Heart right ventricle (tissue), 16 donors: ENCODE data around the gene CIDEA. TPM values are rescaled to one million over a fixed set of nuclear protein-coding genes. Genes with fewer than 3 reads are reported as not detected.
"Not testable (repeated sequence)": the region's sequence is repeated elsewhere in the genome, so short reads cannot be mapped to it uniquely, and the experiment has no call there.

Source experiments
- ATAC-seq, 8 donors: fragments of 200-7000 bp; cut with Tn5 transposase; one replicate each; pipeline ENCODE4 v1.9.1; 2020; ENCODE audit warnings: mild to moderate bottlenecking in 8 of 8, moderate library complexity in 8 of 8, moderate number of reproducible peaks in 1 of 8
- DNase-seq, 2 donors: peaks; one replicate each; pipeline ENCODE4 v3.0.0-alpha.2; 2020
- H3K27ac ChIP-seq, 10 donors: fragments of 200-600 bp; sonication (generic) in 2 of 10; one replicate each; pipeline versions ENCODE4 v1.5.0 to v1.8.0; 2020 to 2022; ENCODE audit warnings: mild to moderate bottlenecking in 3 of 10
- H3K27me3 ChIP-seq, 7 donors: fragments of 200-600 bp; one replicate each; pipeline ENCODE4 v1.8.0; 2021 to 2022; ENCODE audit warnings: mild to moderate bottlenecking in 2 of 7
- H3K36me3 ChIP-seq, 9 donors: fragments of 200-600 bp; sonication (generic) in 1 of 9; one replicate each; pipeline versions ENCODE4 v1.5.0 to v1.8.0; 2020 to 2022; ENCODE audit warnings: mild to moderate bottlenecking in 2 of 9
- H3K4me1 ChIP-seq, 9 donors: fragments of 200-600 bp; sonication (generic) in 1 of 9; one replicate each; pipeline versions ENCODE4 v1.5.0 to v1.8.0; 2020 to 2022; ENCODE audit warnings: mild to moderate bottlenecking in 4 of 9
- H3K4me3 ChIP-seq, 10 donors: fragments of 200-600 bp; sonication (generic) in 2 of 10; one replicate each; pipeline versions ENCODE4 v1.5.0 to v1.8.0; 2020 to 2022; ENCODE audit warnings: mild to moderate bottlenecking in 7 of 10, moderate library complexity in 2 of 10
- H3K9me3 ChIP-seq, 11 donors: fragments of 200-600 bp in 10 of 11; sonication (generic) in 2 of 11; one replicate each; pipeline versions ENCODE4 v1.5.0 to v1.8.0; 2013 to 2022; ENCODE audit warnings: mild to moderate bottlenecking in 2 of 11, control low read depth in 1 of 11, moderate library complexity in 1 of 11
- CTCF ChIP-seq, 9 donors: fragments of 200-600 bp; sonication (generic) in 2 of 9; IDR thresholded peaks; one replicate each; pipeline versions ENCODE4 v1.5.0 to v1.8.0; 2021 to 2022; ENCODE audit warnings: antibody characterized with exemption in 9 of 9, mild to moderate bottlenecking in 5 of 9, moderate library complexity in 1 of 9
- WGBS, 2 donors: extraction: QIAGEN DNeasy Blood & Tissue Kit; methylation state at CpG; one replicate each; pipeline ENCODE4 v1.1.7; 2013; ENCODE audit warnings: inconsistent platforms in 1 of 2; 5-methylcytosine and 5-hydroxymethylcytosine counted together
- intact Hi-C, 10 donors: fragments of 100-400 bp; cut with DNase I; formaldehyde crosslinking; loops; one replicate each; pipeline versions ENCODE4 v1.11.1 to v1.14.2; 2022
- polyA plus RNA-seq, 2 donors: library from polyadenylated mRNA; stranded (reverse); fragments of 200-250 nt; gene quantifications; one replicate each; pipeline ENCODE4 v1.2.3, GENCODE V29; 2013
- total RNA-seq, 10 donors: library from RNA; stranded (reverse); fragmentation: NEBNext Ultra II Directional in 3 of 10; extraction: Animal tissue kit (Norgen Biotek cat#: 25700) in 3 of 10; gene quantifications; one replicate each; pipeline versions ENCODE4 v1.2.1 to v1.2.4, GENCODE V29; 2021 to 2023
- donor health status: Arrhythmogenic right ventricular cardiomyopathy.
- donor health status: ischemic (EF 13 %, LVEDD 7.1; RV severe dilation, severe dysfunction).
- donor health status: healthy with polysubstance abuse.
- donor health status: DM: no; HTN: yes; CAD: no.
- donor health status: DM: no; HTN: no; CAD: no.
- donor health status: ischemic (EF 25% LVEDD 6.9; RV normal size, moderate dysfunction).
- donor health status: ischemic (EF 25% LVEDD 5.7; RV mildly dilated, moderate dysfunction).
- donor health status: healthy.
- donor health status: DM: yes; HTN: yes; CAD: no.
- donor health status: Ischemic cardiomyopathy.
- donor health status: ischemic (EF 35%, LVEDD 5.7; RV mildly dilated, moderate dysfunction).
- donor health status: nonischemic (EF 11% LVEDD 7.7; RV severe dilation, severe dysfunction).
- donor health status: DM: yes; HTN: yes; CAD: no.
- donor health status: PGD.
- donor health status: ischemic (EF 29% LVEDD 5.4; RV normal size, mild dysfunction).
- donor health status: nonischemic (EF 23%, LVEDD 6.1; RV moderate dilation, normal function).

The CIDEA gene
- total and polyA plus RNA-seq, 12 donors: 0.37 to 6.8 (median 1.4) TPM; not detected in 2

DNA sequence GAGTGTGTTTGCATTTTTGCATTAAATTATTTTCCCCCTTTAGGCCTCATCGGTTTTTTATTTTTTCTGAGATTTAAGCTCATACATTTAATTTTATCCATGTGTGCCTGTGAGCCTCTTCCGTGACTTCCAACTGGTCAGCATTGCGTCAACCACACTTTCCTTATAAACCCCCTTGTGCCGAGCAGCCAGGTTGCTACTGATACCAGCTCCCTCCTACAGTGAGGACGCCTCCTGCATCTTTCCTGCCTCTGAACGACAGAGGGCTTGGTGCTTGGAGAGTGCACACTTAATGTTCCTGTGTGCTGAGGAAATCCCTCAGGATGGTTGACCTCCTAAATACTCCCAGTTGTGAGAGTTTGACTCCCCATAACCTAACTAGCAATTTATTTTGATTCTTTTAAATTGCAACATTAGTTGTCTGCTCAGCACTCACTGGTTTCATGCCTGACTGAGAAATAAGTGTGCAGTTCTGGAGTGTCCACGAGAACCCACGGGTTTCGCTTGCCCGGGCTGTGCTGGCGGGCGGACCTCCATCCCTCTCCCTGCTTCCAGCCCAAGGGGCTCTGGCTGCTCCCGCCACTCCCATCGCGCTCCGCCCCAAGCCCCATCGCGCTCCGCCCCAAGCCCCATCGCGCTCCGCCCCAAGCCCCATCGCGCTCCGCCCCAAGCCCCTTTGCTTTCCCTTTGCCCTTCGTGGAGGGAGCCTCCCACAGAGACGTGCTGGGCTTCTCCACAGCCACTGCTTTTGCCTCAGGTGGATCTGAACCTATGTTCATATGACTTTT is 26.6 kb upstream of the CIDEA start:
- H3K36me3 ChIP-seq, DNase-seq, intact Hi-C loops, H3K9me3 ChIP-seq, H3K4me1 ChIP-seq, H3K27ac ChIP-seq, H3K4me3 ChIP-seq, H3K27me3 ChIP-seq: not testable (repeated sequence)
- 20 to 48% methylated on average over 11 to 13 of the region's 27 CpGs for WGBS, 2 donors
- peak in 4 of 8 donors; percentile 39 to 84 (median 70) for ATAC-seq

GRCh38 chr18:12228308-12228707 is 25.9 kb upstream of the CIDEA start:
- H3K27ac ChIP-seq, H3K4me3 ChIP-seq, H3K4me1 ChIP-seq, H3K27me3 ChIP-seq, H3K36me3 ChIP-seq, DNase-seq, intact Hi-C loops, H3K9me3 ChIP-seq, ATAC-seq: not testable (repeated sequence)
- WGBS, 2 donors: 32 to 57% methylated on average over 3 of the region's 3 CpGs

DNA sequence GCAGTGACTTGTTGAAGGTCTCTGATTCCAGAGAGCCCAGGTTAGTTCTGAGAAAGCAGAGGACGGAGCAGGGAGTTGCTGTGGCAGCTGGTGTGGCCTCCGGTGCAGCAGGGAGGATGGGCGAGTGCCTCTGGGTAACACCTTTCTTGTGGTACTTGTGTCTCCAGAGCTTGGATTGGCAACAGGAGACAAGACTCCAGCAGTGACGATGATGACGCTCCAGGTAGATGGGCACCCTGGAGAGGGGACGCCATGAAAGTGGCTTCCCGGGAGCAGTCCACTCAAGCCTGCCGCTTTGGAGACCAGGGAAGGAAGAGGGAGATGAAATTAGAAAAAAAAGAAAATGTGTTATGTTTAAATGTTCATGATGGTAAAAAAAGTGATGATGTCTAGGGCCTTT is 23.6 kb upstream of the CIDEA start:
- ATAC-seq, H3K36me3 ChIP-seq, H3K9me3 ChIP-seq, H3K4me3 ChIP-seq, DNase-seq, H3K27ac ChIP-seq, H3K27me3 ChIP-seq, H3K4me1 ChIP-seq: not testable (repeated sequence)
- WGBS, 2 donors: 93 to 95% methylated on average over 8 of the region's 8 CpGs
- intact Hi-C loops: loop anchor here in 6 of 10 donors (10.0 kb wide), 3 partner anchors 136 to 1626 kb away; partner anchors contain the start of gene ANKRD62 (in 5 of the 6)

- ATAC-seq (no peak), DNase-seq (no peak)
- TF ChIP-seq CTCF (IDR thresholded peaks at IDR 0.05): no peak
- Histone ChIP-seq H3K27ac (no peak overlapping the region), H3K9me3 (peaks cover 0 to 5% (median 0%) of the 10 kb centered on the region in 11 donors), H3K4me1 (no peaks in the 10 kb centered on the region), H3K36me3 (no peaks in the 10 kb centered on the region), H3K27me3 (peaks cover 0 to 6% (median 0%) of the 10 kb centered on the region in 7 donors), H3K4me3 (no peak overlapping the region)
- intact Hi-C loops: loop anchor here in 6 of 10 donors (10.0 kb wide), 3 partner anchors 136 to 1626 kb away; partner anchors contain the start of gene ANKRD62 (in 5 of the 6)
- 85 to 90% methylated on average over 17 of the region's 17 CpGs for WGBS, 2 donors
These were observed 22.9 kb upstream of the CIDEA start for GRCh38 chr18:12231040-12231882.

- peaks cover 0 to 9% (median 3%) of the 10 kb centered on the region in 7 donors for H3K27me3 ChIP-seq
- DNase-seq (no peak), ATAC-seq (no peak)
- H3K4me3 ChIP-seq: no peak overlapping the region
- H3K36me3 ChIP-seq: no peaks in the 10 kb centered on the region
- TF ChIP-seq CTCF (IDR thresholded peaks at IDR 0.05): no peak
- H3K4me1 ChIP-seq: peaks cover 0 to 2% (median 0%) of the 10 kb centered on the region in 9 donors
- WGBS, 2 donors: 90 to 93% methylated on average over 9 of the region's 9 CpGs
- H3K27ac ChIP-seq: no peak overlapping the region
- intact Hi-C loops: loop anchor here in 6 of 10 donors (10.0 kb wide), 3 partner anchors 137 to 1627 kb away; partner anchors contain the start of gene ANKRD62 (in 5 of the 6)
- peaks cover 0 to 5% (median 0%) of the 10 kb centered on the region in 11 donors for H3K9me3 ChIP-seq
These were observed 22.2 kb upstream of the CIDEA start for GRCh38 chr18:12231986-12232385.
